ENCODE results near the gene SCN5A.

DNA sequence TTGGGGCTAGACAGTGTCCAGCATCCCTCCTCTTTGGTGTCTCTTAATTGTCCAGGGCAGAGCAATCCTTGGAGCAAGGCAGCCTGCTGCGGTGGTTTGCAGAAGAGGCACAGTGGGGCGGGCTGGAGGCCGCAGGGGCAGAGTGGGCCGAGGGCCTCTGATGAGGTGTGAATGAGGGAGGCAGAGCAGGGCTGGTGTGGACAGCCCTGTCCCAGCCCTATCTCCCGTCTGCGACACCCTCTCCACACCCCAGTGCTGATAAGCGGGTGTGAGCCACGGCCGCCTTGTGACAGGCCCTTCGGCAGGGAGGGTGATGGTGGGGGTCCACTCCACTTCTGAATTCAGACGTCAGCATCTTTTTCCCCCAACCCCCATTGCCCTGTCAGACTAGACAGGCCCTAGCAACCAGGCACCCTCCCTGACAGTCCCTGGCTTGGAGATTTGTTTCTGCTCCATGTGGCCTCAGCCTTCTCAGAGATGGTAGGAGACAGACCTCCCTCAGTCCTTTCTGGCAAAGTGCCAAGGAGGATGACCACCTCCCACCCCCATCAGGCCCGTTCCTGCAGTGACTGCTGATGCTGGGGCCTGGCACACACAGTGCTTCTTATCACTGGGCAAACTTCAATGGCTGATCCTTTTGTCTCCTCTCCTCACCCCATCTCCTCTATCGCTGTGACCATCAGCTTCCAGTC, 116.1 kb downstream of the SCN5A start:
- TF ChIP-seq CTCF (IDR thresholded peaks at IDR 0.05) (no peak), POLR2A (IDR thresholded peaks at IDR 0.05) (no peak)
